Endometrium (tissue), 2 donors: ENCODE data around the gene MLST8.
"Not testable (repeated sequence)": the region's sequence is repeated elsewhere in the genome, so short reads cannot be mapped to it uniquely, and the experiment has no call there.

Source experiments
- FAIRE-seq: peaks from 2 replicates; lab custom pipeline; 2012; peaks lifted over from hg19 to GRCh38; lab: Jason Lieb, UNC
- donor health status: control.
- donor health status: control.

The MLST8 gene

GRCh38 chr16:2232094-2232990 is 27.1 kb downstream of the MLST8 start:
- no peak for FAIRE-seq

GRCh38 chr16:2233046-2233775 is 28.0 kb downstream of the MLST8 start:
- FAIRE-seq = no peak

GRCh38 chr16:2233872-2234812 is 28.9 kb downstream of the MLST8 start:
- FAIRE-seq = no peak

GRCh38 chr16:2234813-2235170 is 29.5 kb downstream of the MLST8 start:
- no peak for FAIRE-seq

GRCh38 chr16:2235234-2235651 is 30.0 kb downstream of the MLST8 start:
- no peak for FAIRE-seq

- no peak for FAIRE-seq
These were observed 30.6 kb downstream of the MLST8 start for GRCh38 chr16:2235695-2236336.

- FAIRE-seq = no peak
These were observed 31.3 kb downstream of the MLST8 start, which contains the start of gene DNASE1L2 for GRCh38 chr16:2236337-2237101. Gene DNASE1L2, plus strand, starts transcription at chr16:2236444. Its CDS starts 373 bp downstream, at chr16:2236817.

- no peak for FAIRE-seq
These were observed 31.8 kb downstream of the MLST8 start for GRCh38 chr16:2237102-2237482.

GRCh38 chr16:2237493-2238149 is 32.4 kb downstream of the MLST8 start:
- no peak for FAIRE-seq

- FAIRE-seq = no peak
These were observed 33.0 kb downstream of the MLST8 start for GRCh38 chr16:2238150-2238837.

- FAIRE-seq = no peak
These were observed 33.8 kb downstream of the MLST8 start for GRCh38 chr16:2238838-2239675.

GRCh38 chr16:2240331-2240730 is 35.1 kb downstream of the MLST8 start:
- FAIRE-seq = not testable (repeated sequence)

GRCh38 chr16:2242598-2242997 is 37.3 kb downstream of the MLST8 start:
- no peak for FAIRE-seq

GRCh38 chr16:2243031-2243528 is 37.8 kb downstream of the MLST8 start:
- no peak for FAIRE-seq

- FAIRE-seq = no peak
These were observed 38.5 kb downstream of the MLST8 start for GRCh38 chr16:2243781-2244180.

GRCh38 chr16:2244301-2244700 is 39.0 kb downstream of the MLST8 start:
- FAIRE-seq = no peak

- no peak for FAIRE-seq
These were observed 39.9 kb downstream of the MLST8 start for GRCh38 chr16:2244926-2245795.
